ENCODE measurements around the gene PCNX1. TPM values are rescaled to one million over a fixed set of nuclear protein-coding genes. Genes with fewer than 3 reads are reported as not detected.

Gene PCNX1
- total RNA-seq, 1 donor from 2014 or later, result 62.5 TPM

DNA sequence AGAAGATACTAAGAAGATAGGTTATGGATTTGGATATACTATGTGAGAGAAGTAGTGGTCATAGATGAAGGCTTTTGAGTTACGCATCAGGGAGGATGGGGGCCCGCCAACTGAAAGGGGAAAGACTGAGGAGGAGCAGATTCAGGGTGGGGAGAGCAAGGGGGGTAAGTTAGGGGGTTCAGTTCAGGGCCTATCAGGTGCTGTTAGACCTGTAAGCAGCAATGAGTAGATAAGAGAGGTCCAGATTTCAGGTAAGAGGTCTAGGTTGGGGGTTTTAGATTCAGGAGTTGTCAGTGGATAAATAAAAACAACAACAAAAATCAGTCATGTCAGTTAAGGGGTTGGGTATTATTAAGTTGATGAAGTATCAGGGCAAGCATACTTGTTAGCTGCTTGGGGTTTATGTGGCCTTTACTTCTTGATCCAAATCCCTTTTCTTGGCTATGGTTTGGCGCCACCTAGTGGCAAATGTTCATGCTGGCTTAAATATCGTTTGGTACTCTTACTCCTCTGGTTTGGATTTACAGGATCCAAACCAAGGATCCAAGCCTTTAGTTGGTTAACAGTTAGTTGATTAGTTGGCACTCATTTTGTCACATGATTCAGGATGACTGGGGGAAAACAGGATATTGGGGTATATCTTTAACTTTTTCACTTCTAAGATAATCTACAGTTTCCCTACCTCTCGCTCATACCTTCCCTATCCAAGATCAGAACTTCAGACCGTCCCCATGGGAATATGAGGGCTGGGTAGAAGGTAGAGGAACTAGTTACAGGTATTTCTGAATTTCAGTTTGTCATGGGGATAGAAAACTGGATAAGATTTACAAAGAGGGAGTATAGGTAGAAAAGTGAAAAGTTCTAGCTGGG lies 65.1 kb downstream of the PCNX1 start:
- TF ChIP-seq, protein P1, sequence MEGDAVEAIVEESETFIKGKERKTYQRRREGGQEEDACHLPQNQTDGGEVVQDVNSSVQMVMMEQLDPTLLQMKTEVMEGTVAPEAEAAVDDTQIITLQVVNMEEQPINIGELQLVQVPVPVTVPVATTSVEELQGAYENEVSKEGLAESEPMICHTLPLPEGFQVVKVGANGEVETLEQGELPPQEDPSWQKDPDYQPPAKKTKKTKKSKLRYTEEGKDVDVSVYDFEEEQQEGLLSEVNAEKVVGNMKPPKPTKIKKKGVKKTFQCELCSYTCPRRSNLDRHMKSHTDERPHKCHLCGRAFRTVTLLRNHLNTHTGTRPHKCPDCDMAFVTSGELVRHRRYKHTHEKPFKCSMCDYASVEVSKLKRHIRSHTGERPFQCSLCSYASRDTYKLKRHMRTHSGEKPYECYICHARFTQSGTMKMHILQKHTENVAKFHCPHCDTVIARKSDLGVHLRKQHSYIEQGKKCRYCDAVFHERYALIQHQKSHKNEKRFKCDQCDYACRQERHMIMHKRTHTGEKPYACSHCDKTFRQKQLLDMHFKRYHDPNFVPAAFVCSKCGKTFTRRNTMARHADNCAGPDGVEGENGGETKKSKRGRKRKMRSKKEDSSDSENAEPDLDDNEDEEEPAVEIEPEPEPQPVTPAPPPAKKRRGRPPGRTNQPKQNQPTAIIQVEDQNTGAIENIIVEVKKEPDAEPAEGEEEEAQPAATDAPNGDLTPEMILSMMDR (IDR thresholded peaks at IDR 0.05; ENCODE audit: partially characterized antibody, unreplicated experiment), result peak; percentile 94
- Mint-ChIP-seq H3K27ac (ENCODE audit: unreplicated experiment) (no peak overlapping the region), H3K27me3 (ENCODE audit: unreplicated experiment) (peaks cover 3% of the 10 kb centered on the region), H3K9me3 (ENCODE audit: unreplicated experiment) (no peaks in the 10 kb centered on the region), H3K36me3 (ENCODE audit: unreplicated experiment) (peaks cover 4% of the 10 kb centered on the region), H3K4me1 (ENCODE audit: low read depth, unreplicated experiment) (peaks cover 4% of the 10 kb centered on the region), H3K4me3 (ENCODE audit: unreplicated experiment) (no peak overlapping the region)
- peak; percentile 82 for DNase-seq

DNA sequence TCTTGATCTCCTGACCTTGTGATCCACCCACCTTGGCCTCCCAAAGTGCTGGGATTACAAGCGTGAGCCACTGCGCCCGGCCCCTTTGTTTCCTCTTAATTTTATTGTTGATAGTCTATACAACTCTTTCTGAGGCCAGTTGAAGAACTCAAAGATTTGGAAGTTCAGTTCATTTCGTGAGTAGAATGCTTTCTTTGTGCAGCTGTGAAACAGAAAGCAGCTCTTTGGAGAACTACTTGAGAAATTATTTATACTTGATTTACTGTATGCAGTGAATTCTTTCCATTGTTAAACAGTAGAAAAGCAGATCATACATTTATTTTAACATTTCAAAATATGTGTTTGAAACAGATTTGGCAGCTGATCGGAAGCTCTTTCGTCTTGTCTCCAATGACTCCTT lies 69.3 kb downstream of the PCNX1 start:
- DNase-seq, result no peak
- H3K27me3 Mint-ChIP-seq (ENCODE audit: unreplicated experiment), result peaks cover 3% of the 10 kb centered on the region
- H3K4me3 Mint-ChIP-seq (ENCODE audit: unreplicated experiment), result no peak overlapping the region
- H3K4me1 Mint-ChIP-seq (ENCODE audit: low read depth, unreplicated experiment), result peaks cover 12% of the 10 kb centered on the region
- H3K36me3 Mint-ChIP-seq (ENCODE audit: unreplicated experiment), result peaks cover 4% of the 10 kb centered on the region
- H3K27ac Mint-ChIP-seq (ENCODE audit: unreplicated experiment), result no peak overlapping the region
- no peaks in the 10 kb centered on the region for H3K9me3 Mint-ChIP-seq (ENCODE audit: unreplicated experiment)
- TF ChIP-seq, protein P1 (IDR thresholded peaks at IDR 0.05; ENCODE audit: partially characterized antibody, unreplicated experiment), result no peak

DNA sequence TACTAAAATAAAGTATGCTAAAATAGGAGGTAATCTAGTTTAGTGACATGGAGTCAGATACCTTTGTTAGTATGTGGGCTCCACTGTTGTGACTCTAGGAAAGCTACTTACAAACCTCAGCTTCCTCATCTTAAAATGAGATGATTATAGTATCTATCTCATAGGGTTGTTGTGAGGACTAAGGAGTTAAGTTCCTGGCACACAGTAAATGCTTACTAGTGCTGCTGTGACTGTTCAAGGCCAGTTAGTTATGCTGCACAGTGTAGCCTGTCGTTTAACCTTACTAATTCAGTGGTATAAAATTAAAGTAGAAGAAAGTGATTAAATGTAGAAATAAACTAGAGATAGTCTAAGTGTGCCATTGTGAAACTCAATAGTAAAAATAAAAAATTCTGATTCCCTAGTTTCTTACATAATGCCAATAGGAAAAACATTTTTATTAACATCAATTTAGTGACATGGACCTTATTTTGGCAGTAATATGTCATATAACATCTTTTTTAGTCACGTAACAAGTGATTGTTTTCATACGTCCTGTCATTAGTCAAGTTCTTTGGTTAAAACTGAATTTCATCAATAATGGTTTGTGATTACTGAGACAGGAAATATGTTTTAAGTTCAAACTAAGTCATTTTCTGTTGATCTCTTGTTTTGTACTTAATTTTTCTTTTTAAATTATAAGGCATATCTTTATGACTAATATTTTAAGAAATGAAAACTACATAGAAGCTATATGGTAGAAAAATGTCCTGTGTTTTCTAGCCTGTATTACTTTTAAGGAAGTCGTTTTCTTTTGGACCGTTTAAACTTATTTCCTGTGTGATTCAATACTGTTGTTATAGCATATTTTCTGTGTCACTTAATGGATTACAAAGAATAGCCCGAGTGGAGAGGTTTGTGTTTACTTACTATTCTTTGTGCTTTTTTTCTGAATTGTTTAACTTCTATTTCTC lies 74.0 kb downstream of the PCNX1 start:
- DNase-seq, result no peak
- H3K4me3 Mint-ChIP-seq (ENCODE audit: unreplicated experiment), result no peak overlapping the region
- H3K4me1 Mint-ChIP-seq (ENCODE audit: low read depth, unreplicated experiment), result peaks cover 12% of the 10 kb centered on the region
- TF ChIP-seq, protein P1 (IDR thresholded peaks at IDR 0.05; ENCODE audit: partially characterized antibody, unreplicated experiment), result no peak
- H3K27me3 Mint-ChIP-seq (ENCODE audit: unreplicated experiment), result peaks cover 3% of the 10 kb centered on the region
- no peak overlapping the region for H3K27ac Mint-ChIP-seq (ENCODE audit: unreplicated experiment)
- H3K36me3 Mint-ChIP-seq (ENCODE audit: unreplicated experiment), result peaks cover 4% of the 10 kb centered on the region
- H3K9me3 Mint-ChIP-seq (ENCODE audit: unreplicated experiment), result no peaks in the 10 kb centered on the region

DNA sequence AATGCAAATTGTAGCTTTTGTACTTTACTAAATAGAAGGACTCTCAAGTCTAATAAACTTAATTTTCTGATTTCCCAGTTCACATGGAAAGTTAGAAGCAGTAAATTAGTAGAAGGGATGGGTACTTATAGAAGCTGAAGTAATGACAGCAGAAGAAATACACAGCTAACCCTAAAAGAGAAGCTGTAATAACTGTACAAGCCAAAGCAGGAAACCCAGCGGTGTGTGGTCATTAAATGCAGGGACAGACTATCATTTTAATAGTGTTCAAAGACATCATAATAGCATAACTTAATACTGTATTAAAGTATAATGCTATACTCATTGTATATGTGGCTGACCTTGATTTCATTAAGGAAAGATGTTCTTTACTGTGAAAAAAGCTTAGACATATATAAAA lies 74.9 kb downstream of the PCNX1 start:
- Mint-ChIP-seq H3K9me3 (ENCODE audit: unreplicated experiment) (no peaks in the 10 kb centered on the region), H3K27me3 (ENCODE audit: unreplicated experiment) (no peaks in the 10 kb centered on the region), H3K4me3 (ENCODE audit: unreplicated experiment) (no peak overlapping the region), H3K36me3 (ENCODE audit: unreplicated experiment) (no peaks in the 10 kb centered on the region), H3K4me1 (ENCODE audit: low read depth, unreplicated experiment) (peaks cover 10% of the 10 kb centered on the region), H3K27ac (ENCODE audit: unreplicated experiment) (no peak overlapping the region)
- DNase-seq, result no peak
- TF ChIP-seq, protein P1 (IDR thresholded peaks at IDR 0.05; ENCODE audit: partially characterized antibody, unreplicated experiment), result no peak
